Bronchial epithelial cell (primary cell): ENCODE measurements around the gene GPX4. TPM values are rescaled to one million over a fixed set of nuclear protein-coding genes. Genes with fewer than 3 reads are reported as not detected.

Experiments used
- DNase-seq: peaks from one replicate; pipeline ENCODE4 v3.0.0-alpha.2; 2010; ENCODE audit warnings: low read depth
- FAIRE-seq: peaks from 2 replicates; lab custom pipeline; 2011; peaks lifted over from hg19 to GRCh38; lab: Jason Lieb, UNC
- H3K27me3 ChIP-seq: 2 replicates; pipeline ENCODE4 v1.5.1; 2011; ENCODE audit warnings: low read length; ENCODE audit not compliant: control insufficient read depth, insufficient read depth
- H3K36me3 ChIP-seq: 2 replicates; pipeline ENCODE4 v1.5.1; 2011; ENCODE audit warnings: low read length; ENCODE audit not compliant: control insufficient read depth, insufficient read depth
- H3K4me3 ChIP-seq: 2 replicates; pipeline ENCODE4 v1.5.1; 2011; ENCODE audit warnings: mild to moderate bottlenecking, low read depth, low read length, control low read depth
- total RNA-seq: library from RNA; depleted of rRNA; stranded (reverse); fragments of >200 nt; gene quantifications from 2 replicates; pipeline ENCODE4 v1.2.1, GENCODE V29; 2014
- TF ChIP-seq, protein P1 (sequence below): IDR thresholded peaks from 2 replicates; pipeline ENCODE4 v1.5.1; 2011; ENCODE audit warnings: mild to moderate bottlenecking, moderate library complexity, low read length, control low read depth, inconsistent platforms; ENCODE audit not compliant: insufficient read depth, severe bottlenecking

GPX4 gene
- total RNA-seq, 1 donor from 2014 or later, result 291 TPM

DNA sequence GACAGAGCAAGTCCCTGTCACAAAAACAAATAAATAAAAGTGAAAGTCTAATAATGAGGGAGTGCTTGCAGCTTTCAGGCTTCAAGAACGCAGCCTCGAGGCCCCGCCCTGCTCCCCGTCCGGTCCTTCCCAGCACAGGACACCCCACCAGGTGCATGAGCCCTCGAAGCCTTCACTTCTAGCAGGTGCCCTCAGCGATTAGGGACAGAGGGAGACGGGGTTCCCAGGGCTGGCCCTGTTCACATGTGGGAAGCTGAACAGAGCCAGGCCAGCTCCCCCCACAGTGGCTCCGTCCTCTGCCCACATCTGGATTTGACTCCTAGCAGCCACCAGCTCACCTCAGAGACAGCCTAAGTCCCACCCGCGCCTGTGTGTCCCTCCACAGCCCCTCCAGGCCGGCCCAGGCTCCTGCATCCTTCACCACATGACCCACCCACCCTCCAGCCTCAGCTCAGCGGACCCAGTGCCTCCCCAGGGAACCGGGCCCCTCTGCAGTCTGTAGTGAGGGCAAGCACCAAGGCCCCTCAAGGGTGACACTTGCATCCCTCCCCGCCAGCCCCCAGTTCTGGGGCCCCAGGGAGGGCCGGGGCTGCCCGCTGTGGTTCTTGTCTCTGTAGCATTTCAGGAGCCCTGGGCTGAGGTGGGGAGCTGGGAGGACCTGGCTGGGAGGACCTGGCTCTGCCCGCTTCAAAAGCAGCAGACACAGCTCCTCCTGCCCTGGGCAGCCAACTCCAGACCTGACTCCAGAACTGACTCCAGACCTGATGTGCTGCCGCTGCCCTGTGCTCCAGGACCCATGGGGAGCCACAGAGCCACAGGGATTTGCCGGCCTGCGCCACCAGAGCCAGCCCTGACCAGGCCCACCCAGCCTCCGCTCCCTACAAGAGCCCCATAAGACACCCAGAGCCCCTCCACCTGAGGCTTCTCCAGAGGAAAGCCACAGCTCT, 27.2 kb downstream of the GPX4 start:
- Histone ChIP-seq H3K27me3 (no peaks in the 10 kb centered on the region), H3K36me3 (peaks cover 35% of the 10 kb centered on the region), H3K4me3 (peak overlapping the region; percentile 61)
- DNase-seq (no peak), FAIRE-seq (no peak)
- TF ChIP-seq, protein P1, sequence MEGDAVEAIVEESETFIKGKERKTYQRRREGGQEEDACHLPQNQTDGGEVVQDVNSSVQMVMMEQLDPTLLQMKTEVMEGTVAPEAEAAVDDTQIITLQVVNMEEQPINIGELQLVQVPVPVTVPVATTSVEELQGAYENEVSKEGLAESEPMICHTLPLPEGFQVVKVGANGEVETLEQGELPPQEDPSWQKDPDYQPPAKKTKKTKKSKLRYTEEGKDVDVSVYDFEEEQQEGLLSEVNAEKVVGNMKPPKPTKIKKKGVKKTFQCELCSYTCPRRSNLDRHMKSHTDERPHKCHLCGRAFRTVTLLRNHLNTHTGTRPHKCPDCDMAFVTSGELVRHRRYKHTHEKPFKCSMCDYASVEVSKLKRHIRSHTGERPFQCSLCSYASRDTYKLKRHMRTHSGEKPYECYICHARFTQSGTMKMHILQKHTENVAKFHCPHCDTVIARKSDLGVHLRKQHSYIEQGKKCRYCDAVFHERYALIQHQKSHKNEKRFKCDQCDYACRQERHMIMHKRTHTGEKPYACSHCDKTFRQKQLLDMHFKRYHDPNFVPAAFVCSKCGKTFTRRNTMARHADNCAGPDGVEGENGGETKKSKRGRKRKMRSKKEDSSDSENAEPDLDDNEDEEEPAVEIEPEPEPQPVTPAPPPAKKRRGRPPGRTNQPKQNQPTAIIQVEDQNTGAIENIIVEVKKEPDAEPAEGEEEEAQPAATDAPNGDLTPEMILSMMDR, result no peak

DNA sequence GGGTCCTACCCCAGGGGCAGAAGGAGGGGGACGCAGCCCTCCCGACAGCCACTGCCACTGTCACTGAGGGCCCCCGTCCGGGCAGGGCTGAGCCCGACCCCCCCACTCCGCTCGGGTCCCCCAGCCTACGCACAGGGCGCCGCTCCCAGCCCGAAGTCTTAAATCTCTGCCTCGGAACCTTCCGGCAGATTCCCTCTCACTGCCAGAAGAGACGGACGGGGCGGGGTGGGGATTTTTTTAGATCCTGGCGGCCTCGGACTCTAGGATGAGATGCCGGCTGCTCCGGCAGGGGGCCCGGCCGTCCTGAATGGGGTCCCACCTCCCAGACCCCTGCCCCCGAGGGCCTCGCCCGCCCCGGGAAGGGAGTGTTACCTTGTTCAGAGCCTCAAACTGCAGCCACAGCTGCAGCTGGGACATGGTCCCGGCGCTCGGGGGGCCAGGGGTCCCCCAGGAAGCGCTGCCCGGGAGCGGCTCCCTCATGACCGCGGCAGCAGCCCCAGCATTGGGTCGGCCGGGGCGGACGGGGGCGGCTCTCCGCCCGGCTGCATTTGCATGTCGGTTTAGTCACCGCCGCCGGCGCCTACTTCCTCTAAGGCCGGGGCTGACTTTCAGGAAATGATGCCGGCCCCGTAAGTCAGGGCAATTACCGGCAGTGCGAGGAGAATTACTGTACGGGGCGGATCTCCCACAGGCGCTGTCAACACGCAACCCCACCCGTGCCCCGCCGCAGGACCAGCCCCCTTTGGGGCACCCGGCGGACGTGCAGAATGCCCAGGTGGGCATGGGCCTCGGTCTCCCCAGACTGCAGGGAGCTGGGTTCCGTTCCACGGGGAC, 28.1 kb downstream of the GPX4 start:
- peak overlapping the region; percentile 61 for H3K4me3 ChIP-seq
- TF ChIP-seq, protein P1, result no peak
- H3K36me3 ChIP-seq, result peaks cover 28% of the 10 kb centered on the region
- no peaks in the 10 kb centered on the region for H3K27me3 ChIP-seq
- DNase-seq (peak; percentile 85), FAIRE-seq (no peak)

DNA sequence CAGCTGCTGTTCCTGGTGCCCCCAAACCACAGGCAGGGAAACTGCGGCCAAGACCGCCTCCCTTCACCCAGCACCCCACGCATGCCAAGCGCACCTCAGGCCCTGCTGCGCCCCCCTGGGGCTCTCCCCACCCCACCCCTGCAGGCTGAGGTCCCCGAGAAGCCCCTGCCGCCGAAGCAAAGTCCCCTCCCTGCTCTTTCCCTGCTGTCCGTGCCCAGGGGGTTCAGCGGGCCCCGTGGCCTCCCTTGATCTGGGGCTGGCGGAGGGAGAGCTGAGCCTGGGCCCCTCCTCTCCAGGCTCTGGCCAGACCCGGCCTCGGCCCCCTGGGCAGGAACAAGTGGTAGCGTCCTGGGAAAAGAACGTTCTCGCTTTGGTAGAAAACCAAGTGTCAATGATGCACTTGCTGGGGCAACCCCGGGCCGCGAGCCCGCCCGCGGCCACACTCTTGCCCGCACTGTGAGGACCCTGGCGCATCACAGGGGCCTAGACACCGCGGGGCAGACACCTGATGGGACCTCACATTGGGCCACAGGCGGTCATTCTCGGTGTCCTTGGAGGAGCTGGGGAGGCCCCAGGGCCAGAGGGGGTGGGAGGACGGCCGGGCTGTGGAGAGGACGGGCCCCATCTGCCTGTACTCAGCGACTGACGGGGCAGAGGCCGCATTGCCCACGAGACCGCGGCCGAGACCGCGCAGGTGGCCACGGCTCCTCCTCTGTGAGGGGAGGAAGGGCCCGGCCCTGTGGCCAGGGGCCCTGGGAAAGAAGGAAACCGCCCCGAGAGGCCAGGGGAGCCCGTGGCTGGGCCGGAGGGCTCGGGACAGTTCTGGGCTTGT, 29.0 kb downstream of the GPX4 start:
- H3K27me3 ChIP-seq, result no peaks in the 10 kb centered on the region
- FAIRE-seq, result no peak

DNA sequence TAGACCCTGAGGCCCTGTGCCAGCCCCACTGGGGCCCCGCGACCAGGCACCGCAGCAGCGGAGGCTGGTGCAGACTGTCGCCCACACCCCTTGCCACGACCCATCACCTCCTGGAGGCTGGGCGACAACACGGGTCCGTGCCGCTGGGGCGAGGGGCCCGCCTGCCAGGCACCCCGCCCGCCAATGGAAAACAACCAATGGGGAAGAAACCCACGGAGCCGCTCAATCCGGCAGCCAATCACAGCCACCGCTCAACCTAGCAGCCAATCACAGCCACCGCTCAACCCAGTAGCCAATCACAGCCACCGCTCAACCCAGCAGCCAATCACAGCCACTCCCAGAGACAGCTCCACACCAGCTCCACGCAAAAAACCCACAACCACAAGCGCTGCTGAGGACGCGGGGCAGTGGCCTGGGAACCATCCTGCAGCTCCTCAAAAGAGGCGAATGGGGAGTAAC, 29.7 kb downstream of the GPX4 start:
- Histone ChIP-seq H3K4me3 (no peak overlapping the region), H3K36me3 (peaks cover 18% of the 10 kb centered on the region), H3K27me3 (no peaks in the 10 kb centered on the region)
- DNase-seq (no peak), FAIRE-seq (no peak)
- TF ChIP-seq, protein P1, result no peak

More for the DNA sequence above, 29.0 kb downstream of the GPX4 start:
- Histone ChIP-seq H3K36me3 (peaks cover 20% of the 10 kb centered on the region), H3K4me3 (peak overlapping the region; percentile 61)
- TF ChIP-seq, protein P1, result no peak
- no peak for DNase-seq

DNA sequence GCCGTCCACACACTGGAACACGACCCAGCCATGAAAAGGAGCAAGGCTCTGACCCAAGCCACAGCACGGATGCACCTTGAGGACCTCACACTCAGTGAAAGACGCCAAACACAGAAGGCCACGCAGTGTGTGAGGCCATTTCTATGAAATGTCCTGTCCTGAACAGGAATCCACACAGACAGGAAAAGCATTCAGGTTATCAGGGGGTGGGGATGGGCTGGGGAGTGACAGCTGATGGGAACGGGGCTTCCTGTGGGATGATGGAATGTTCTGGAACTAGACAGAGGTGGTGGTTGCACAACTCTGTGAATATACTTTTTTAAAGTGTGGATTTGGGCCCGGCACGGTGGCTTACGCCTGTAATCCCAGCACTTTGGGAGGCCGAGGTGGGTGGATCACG, 30.6 kb downstream of the GPX4 start:
- no peak for FAIRE-seq
- TF ChIP-seq, protein P1, result no peak
- Histone ChIP-seq H3K4me3 (no peak overlapping the region), H3K27me3 (no peaks in the 10 kb centered on the region), H3K36me3 (peaks cover 18% of the 10 kb centered on the region)
- peak; percentile 26 for DNase-seq
